Measurements from ENCODE around the gene FANCI.

GRCh38 chr15:89299896-89300295 is 56.1 kb downstream of the FANCI start:
- TF ChIP-seq CTCF (conservative IDR thresholded peaks at IDR 0.05; ENCODE audit: low read depth in 2 of 2) (no peak), EZH2phosphoT487 (IDR thresholded peaks at IDR 0.05; ENCODE audit: unreplicated experiment) (no peak), POLR2AphosphoS5 (IDR thresholded peaks at IDR 0.05; ENCODE audit: low read depth) (no peak), REST (IDR thresholded peaks at IDR 0.05; ENCODE audit: unreplicated experiment) (no peak), STAT1 (IDR thresholded peaks at IDR 0.05; ENCODE audit: unreplicated experiment) (no peak), CREB1 (CRISPR knock-in tag; IDR thresholded peaks at IDR 0.05; ENCODE audit: low read depth) (no peak), EZH2 (IDR thresholded peaks at IDR 0.05; ENCODE audit: low read depth, unreplicated experiment) (no peak)

All from GM23338 (cell line).